IMR-90 (cell line): ENCODE measurements around the gene TBC1D32. TPM values are rescaled to one million over a fixed set of nuclear protein-coding genes. Genes with fewer than 3 reads are reported as not detected.
"Not testable (repeated sequence)": the region's sequence is repeated elsewhere in the genome, so short reads cannot be mapped to it uniquely, and the experiment has no call there.

Experiments
- ATAC-seq: fragments of 200-7000 bp; cut with Tn5 transposase; 2 replicates; pipeline ENCODE4 v1.9.1; 2020; ENCODE audit warnings: low read depth, mild to moderate bottlenecking, moderate library complexity
- BruUV-seq: library from RNA; stranded (reverse); fragments of 400-500 nt; replicated peaks from 2 replicates; lab custom pipeline; 2021; lab: Mats Ljungman, UMichigan
- CTCF ChIA-PET: fragments of 300-600 bp; formaldehyde crosslinking; extraction: SDS; loops from one replicate; lab custom pipeline; 2021; ENCODE audit warnings: antibody characterized with exemption; lab: Yijun Ruan, JAX
- POLR2A ChIA-PET: fragments of 300-600 bp; sonication (Branson Sonifier 250); formaldehyde crosslinking; loops from one replicate; lab custom pipeline; 2022; ENCODE audit warnings: antibody characterized with exemption; ENCODE audit not compliant: unreplicated experiment; lab: Charles Lee
- DNase-seq: peaks from one replicate; pipeline ENCODE4 v3.0.0; 2013
- H2AFZ ChIP-seq: replicated peaks from 2 replicates; pipeline ENCODE3; 2013; ENCODE audit warnings: low read length, mild to moderate bottlenecking; ENCODE audit not compliant: poor library complexity
- H2AK5ac ChIP-seq: 2 replicates; pipeline ENCODE4 v1.6.1; 2013; ENCODE audit warnings: low read depth, low read length, inconsistent platforms
- H2AK9ac ChIP-seq: replicated peaks from 2 replicates; pipeline ENCODE3; 2013; ENCODE audit warnings: mild to moderate bottlenecking, low read depth, low read length, moderate library complexity; ENCODE audit not compliant: poor library complexity
- H2BK120ac ChIP-seq: 2 replicates; pipeline ENCODE4 v1.6.1; 2013; ENCODE audit warnings: low read depth, low read length, inconsistent platforms
- H2BK15ac ChIP-seq: 3 replicates; pipeline ENCODE4 v1.6.1; 2013; ENCODE audit warnings: low read depth, low read length, inconsistent platforms
- H2BK20ac ChIP-seq: 2 replicates; pipeline ENCODE4 v1.6.1; 2013; ENCODE audit warnings: low read depth, mild to moderate bottlenecking, inconsistent platforms, low read length, moderate library complexity
- H2BK5ac ChIP-seq: 2 replicates; pipeline ENCODE4 v1.6.1; 2013; ENCODE audit warnings: mild to moderate bottlenecking, low read depth, low read length, inconsistent platforms; ENCODE audit not compliant: poor library complexity, severe bottlenecking
- H3K14ac ChIP-seq: replicated peaks from 2 replicates; pipeline ENCODE4 v1.6.1; 2013; ENCODE audit warnings: low read depth, low read length, inconsistent platforms
- H3K18ac ChIP-seq: 2 replicates; pipeline ENCODE4 v1.6.1; 2013; ENCODE audit warnings: low read depth, low read length, control low read depth
- H3K23ac ChIP-seq: 2 replicates; pipeline ENCODE4 v1.6.1; 2013; ENCODE audit warnings: low read depth, low read length, inconsistent platforms
- H3K27ac ChIP-seq: 2 replicates; pipeline ENCODE4 v1.5.1; 2013; ENCODE audit warnings: mild to moderate bottlenecking, control low read depth, low read length; ENCODE audit not compliant: insufficient read depth
- H3K27me3 ChIP-seq: 2 replicates; pipeline ENCODE4 v1.6.1; 2013; ENCODE audit warnings: low read length; ENCODE audit not compliant: control insufficient read depth, insufficient read depth
- H3K36me3 ChIP-seq: 2 replicates; pipeline ENCODE4 v1.6.1; 2013; ENCODE audit warnings: low read length, mixed read lengths; ENCODE audit not compliant: control insufficient read depth, insufficient read depth
- H3K4ac ChIP-seq: 2 replicates; pipeline ENCODE4 v1.6.1; 2013; ENCODE audit warnings: low read depth, low read length, inconsistent platforms
- H3K4me1 ChIP-seq: 2 replicates; pipeline ENCODE4 v1.6.1; 2013; ENCODE audit warnings: low read length, mixed read lengths; ENCODE audit not compliant: control insufficient read depth, insufficient read depth
- H3K4me2 ChIP-seq: 2 replicates; pipeline ENCODE4 v1.6.1; 2013; ENCODE audit warnings: low read depth, mild to moderate bottlenecking, control low read depth, low read length, moderate library complexity
- H3K4me3 ChIP-seq: 2 replicates; pipeline ENCODE4 v1.5.1; 2013; ENCODE audit warnings: low read depth, mild to moderate bottlenecking, control low read depth, low read length, moderate library complexity; ENCODE audit not compliant: insufficient read depth
- H3K56ac ChIP-seq: 2 replicates; pipeline ENCODE4 v1.6.1; 2013; ENCODE audit warnings: low read length, inconsistent platforms; ENCODE audit not compliant: insufficient read depth; ENCODE audit errors: extremely low read depth
- H3K79me1 ChIP-seq, 2 experiments: 2 replicates each; pipeline ENCODE4 v1.6.1; 2013; ENCODE audit warnings: low read length in 2 of 2, inconsistent platforms in 1 of 2, low read depth in 1 of 2
- H3K9ac ChIP-seq: 2 replicates; pipeline ENCODE4 v1.6.1; 2013; ENCODE audit warnings: low read depth, low read length, control low read depth
- H3K9me1 ChIP-seq: 2 replicates; pipeline ENCODE4 v1.6.1; 2013; ENCODE audit warnings: low read length, inconsistent platforms; ENCODE audit not compliant: insufficient read depth
- H3K9me3 ChIP-seq: 2 replicates; pipeline ENCODE4 v1.6.1; 2013; ENCODE audit warnings: low read length; ENCODE audit not compliant: control insufficient read depth, insufficient read depth
- H4K20me1 ChIP-seq: 2 replicates; pipeline ENCODE4 v1.6.1; 2013; ENCODE audit warnings: low read length, inconsistent platforms; ENCODE audit not compliant: insufficient read depth
- H4K5ac ChIP-seq: 2 replicates; pipeline ENCODE4 v1.6.1; 2013; ENCODE audit warnings: mild to moderate bottlenecking, low read depth, low read length, control low read depth
- H4K8ac ChIP-seq, 2 experiments: 2 replicates each; pipeline ENCODE4 v1.6.1; 2013; ENCODE audit warnings: low read depth in 2 of 2, low read length in 2 of 2, control low read depth in 1 of 2, inconsistent platforms in 1 of 2
- H4K91ac ChIP-seq: 2 replicates; pipeline ENCODE4 v1.6.1; 2013; ENCODE audit warnings: low read depth, low read length, inconsistent platforms; ENCODE audit not compliant: insufficient read depth
- MXI1 ChIP-seq: IDR thresholded peaks from 2 replicates; pipeline ENCODE4 v1.6.1; 2012; ENCODE audit warnings: low read depth, mild to moderate bottlenecking, low read length, moderate library complexity, borderline replicate concordance
- WGBS, 2 experiments: methylation state at CpG; one replicate each; pipeline versions ENCODE4 v1.1.5 to v1.1.7; 2013; ENCODE audit warnings: missing lambda C conversion rate in 2 of 2; ENCODE audit not compliant: insufficient read length in 1 of 2; ENCODE audit errors: extremely low coverage in 2 of 2; 5-methylcytosine and 5-hydroxymethylcytosine counted together
- dilution Hi-C: fragments of 300-500 bp; cut with HindIII; formaldehyde crosslinking; loops from one replicate; pipeline ENCODE4 v1.14.3; 2018; ENCODE audit warnings: low sequenced_read_pairs; ENCODE audit not compliant: unreplicated experiment
- in situ Hi-C: fragments of 300-500 bp; cut with MboI; formaldehyde crosslinking; loops from 3 replicates; pipeline ENCODE4 v1.14.3; 2019; ENCODE audit warnings: low sequenced_read_pairs, inconsistent platforms, mixed read lengths
- intact Hi-C: fragments of 100-400 bp; cut with micrococcal nuclease; formaldehyde crosslinking; loops from 2 replicates; pipeline ENCODE4 v1.10.0; 2022
- polyA plus RNA-seq, 3 experiments: library from polyadenylated mRNA; depleted of rRNA; stranded (reverse); fragments of >200 nt; gene quantifications; 2 replicates each; pipeline ENCODE4 v1.2.3, GENCODE V29; 2012; ENCODE audit warnings: low replicate concordance in 1 of 3
- total RNA-seq: library from RNA; depleted of rRNA; stranded (reverse); fragments of >200 nt; gene quantifications from 2 replicates; pipeline ENCODE4 v1.2.3, GENCODE V29; 2012

TBC1D32 gene
- total and polyA plus RNA-seq, 2 of the 4 experiments (the other 2 are of a cell fraction): 3.0 to 7.2 TPM

DNA sequence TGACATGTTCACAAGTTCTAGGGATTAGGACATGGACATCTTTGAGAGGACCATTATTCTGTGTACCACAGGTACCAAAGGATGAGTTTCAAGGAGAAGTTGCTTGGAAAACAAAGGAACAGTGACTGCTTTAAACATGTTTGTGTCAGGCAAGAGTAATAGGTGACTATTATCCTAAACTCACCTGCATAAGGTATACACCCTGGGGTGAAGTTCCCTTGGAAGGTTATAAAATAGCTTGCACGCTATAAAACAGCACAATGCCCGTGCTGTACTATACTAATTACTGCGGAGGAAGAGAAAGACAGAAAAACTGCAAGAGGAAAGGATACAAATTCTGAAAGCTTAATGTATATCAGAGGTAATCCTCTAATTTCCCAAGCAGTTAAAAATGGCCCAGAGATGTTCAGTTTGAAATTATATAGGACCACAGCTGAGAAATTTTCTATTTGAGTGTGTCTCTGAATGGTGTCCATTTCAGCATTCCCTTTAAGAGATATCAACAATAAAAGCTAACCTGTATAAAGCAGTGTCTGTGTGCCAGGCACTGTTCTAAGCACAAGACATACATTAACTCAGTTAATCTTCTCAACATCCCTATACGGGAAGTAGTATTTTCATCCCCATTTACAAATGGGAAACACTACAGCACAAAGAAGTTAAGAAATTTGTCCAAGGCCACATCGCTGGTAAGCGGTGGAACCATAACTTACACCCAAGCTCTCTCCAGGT lies 19.7 kb downstream of the TBC1D32 start (continued):
- TF ChIP-seq MXI1: no peak

DNA sequence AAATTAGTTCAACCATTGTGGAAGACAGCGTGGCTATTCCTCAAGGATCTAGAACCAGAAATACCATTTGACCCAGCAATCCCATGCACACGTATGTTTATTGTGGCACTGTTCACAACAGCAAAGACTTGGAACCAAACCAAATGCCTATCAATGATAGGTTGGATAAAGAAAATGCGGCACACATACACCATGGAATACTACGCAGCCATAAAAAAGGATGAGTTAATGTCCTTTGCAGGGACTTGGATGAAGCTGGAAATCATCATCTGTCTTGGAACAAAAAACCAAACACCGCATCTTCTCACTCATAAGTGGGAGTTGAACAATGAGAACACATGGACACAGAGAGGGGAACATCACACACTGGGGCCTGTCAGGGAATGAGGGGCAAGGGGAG lies 22.5 kb downstream of the TBC1D32 start:
- H4K8ac ChIP-seq, H3K4me1 ChIP-seq, H2BK5ac ChIP-seq, dilution Hi-C loops, H3K18ac ChIP-seq, H2AK9ac ChIP-seq, H2BK15ac ChIP-seq, H2AFZ ChIP-seq, H2AK5ac ChIP-seq, H4K91ac ChIP-seq, H3K4me3 ChIP-seq, BruUV-seq, H3K9ac ChIP-seq, H2BK20ac ChIP-seq, H3K27ac ChIP-seq, H3K9me3 ChIP-seq, H3K9me1 ChIP-seq, H3K36me3 ChIP-seq, H3K79me1 ChIP-seq, POLR2A ChIA-PET, intact Hi-C loops, H3K56ac ChIP-seq, H3K4ac ChIP-seq, H4K20me1 ChIP-seq, DNase-seq, in situ Hi-C loops, H3K14ac ChIP-seq, H2BK120ac ChIP-seq, H4K5ac ChIP-seq, ATAC-seq, H3K4me2 ChIP-seq, H3K27me3 ChIP-seq, H3K23ac ChIP-seq: not testable (repeated sequence)
- WGBS, 2 experiments: 100% methylated on average over 1 of the region's 5 CpGs; no CpG with 5 or more reads in 1 of the 2 experiments
- CTCF ChIA-PET: interaction anchor here (1.8 kb wide), 1 partner anchor 17 kb away, joined by 4 read pairs; no protein-coding TSS in a partner anchor
